GM12875 (cell line): ENCODE results near the gene ITGB3BP.
A peak's percentile ranks its signal among the peaks of the same experiment; 100 is the strongest.
"Not testable (repeated sequence)": the region's sequence is repeated elsewhere in the genome, so short reads cannot be mapped to it uniquely, and the experiment has no call there.

Source experiments
- H3K4me3 ChIP-seq: one replicate; pipeline ENCODE4 v1.5.1; 2011; ENCODE audit warnings: low read depth, low read length, control low read depth
- TF ChIP-seq, protein P1 (sequence below): IDR thresholded peaks from 2 replicates; pipeline ENCODE4 v1.5.1; 2011; ENCODE audit warnings: low read depth, mild to moderate bottlenecking, control low read depth, inconsistent platforms, low read length, moderate library complexity, borderline replicate concordance; ENCODE audit not compliant: insufficient read depth

The ITGB3BP gene

DNA sequence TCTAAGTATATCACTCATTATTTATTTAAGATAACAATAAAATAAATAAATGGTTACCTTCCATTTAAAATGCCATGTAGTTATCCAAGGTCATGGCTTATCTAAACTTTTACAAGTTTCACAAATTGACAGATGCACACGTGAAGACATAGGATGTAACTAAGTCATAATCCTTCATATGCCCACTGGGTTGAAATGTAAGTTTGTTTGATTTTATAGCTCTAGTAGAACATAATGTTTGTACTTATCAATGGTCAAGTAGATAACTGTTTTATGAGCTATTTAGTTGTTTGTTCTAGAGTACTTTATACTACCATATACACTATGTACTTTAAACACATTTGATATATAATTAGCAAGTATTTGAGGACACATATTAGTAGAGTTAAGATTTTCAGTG, 43.0 kb downstream of the ITGB3BP start:
- H3K4me3 ChIP-seq: no peak overlapping the region
- TF ChIP-seq, protein P1, sequence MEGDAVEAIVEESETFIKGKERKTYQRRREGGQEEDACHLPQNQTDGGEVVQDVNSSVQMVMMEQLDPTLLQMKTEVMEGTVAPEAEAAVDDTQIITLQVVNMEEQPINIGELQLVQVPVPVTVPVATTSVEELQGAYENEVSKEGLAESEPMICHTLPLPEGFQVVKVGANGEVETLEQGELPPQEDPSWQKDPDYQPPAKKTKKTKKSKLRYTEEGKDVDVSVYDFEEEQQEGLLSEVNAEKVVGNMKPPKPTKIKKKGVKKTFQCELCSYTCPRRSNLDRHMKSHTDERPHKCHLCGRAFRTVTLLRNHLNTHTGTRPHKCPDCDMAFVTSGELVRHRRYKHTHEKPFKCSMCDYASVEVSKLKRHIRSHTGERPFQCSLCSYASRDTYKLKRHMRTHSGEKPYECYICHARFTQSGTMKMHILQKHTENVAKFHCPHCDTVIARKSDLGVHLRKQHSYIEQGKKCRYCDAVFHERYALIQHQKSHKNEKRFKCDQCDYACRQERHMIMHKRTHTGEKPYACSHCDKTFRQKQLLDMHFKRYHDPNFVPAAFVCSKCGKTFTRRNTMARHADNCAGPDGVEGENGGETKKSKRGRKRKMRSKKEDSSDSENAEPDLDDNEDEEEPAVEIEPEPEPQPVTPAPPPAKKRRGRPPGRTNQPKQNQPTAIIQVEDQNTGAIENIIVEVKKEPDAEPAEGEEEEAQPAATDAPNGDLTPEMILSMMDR: no peak

DNA sequence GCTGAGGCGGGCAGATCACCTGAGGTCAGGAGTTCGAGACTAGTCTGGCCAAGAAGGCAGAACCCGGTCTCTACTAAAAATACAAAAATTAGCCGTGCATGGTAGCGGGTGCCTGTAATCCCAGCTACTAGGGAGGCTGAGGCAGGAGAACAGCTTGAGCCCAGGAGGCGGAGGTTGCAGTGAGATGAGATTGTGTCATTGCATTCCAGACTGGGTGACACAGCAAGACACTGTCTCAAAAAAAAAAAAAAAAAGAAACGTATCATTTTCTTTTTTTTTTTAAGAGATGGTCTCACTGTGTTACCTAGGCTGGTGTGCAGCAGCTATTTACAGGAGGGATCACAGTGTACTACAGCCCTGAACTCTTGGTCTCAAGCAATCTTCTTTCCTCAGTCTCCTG, 47.3 kb downstream of the ITGB3BP start:
- TF ChIP-seq, protein P1: no peak
- H3K4me3 ChIP-seq: no peak overlapping the region

DNA sequence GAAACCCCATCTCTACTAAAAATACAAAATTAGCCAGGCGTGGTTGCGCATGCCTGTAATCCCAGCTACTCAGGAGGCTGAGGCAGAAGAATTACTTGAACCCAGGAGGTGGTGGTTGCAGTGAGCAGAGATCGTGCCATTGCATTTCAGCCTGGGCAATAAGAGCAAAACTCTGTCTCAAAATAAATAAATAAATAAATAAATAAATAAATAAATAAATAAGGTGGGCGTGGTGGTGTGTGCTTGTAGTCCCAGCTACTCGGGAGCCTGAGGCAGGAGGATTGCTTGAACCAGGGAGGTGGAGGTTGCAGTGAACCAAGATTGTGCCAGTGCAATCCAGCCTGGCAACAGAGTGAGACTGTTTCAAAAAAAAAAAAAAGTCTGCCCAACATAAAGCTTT, 54.3 kb downstream of the ITGB3BP start:
- not testable (repeated sequence) for H3K4me3 ChIP-seq

DNA sequence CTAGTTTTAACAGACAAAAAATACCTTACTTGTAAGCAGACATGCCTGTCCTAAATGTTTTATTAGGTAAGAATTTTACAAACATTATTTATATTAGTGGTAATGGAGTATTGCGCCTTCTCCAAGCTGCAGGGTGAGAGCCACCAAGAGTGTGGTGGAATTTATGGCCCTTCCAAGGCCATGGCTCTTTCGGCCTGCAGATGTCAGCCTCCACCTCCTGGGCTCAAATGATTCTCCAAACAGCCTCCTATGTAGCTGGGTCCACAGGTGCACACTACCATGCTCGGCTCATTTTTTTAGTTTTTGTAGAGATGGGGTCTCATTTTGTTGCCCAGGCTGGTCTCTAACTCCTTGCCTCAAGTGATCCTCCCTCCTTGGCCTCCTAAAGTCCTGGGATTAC, 56.3 kb downstream of the ITGB3BP start:
- TF ChIP-seq, protein P1: 0 out of 2 replicates have a peak, but pooled peaks have one; percentile 1
- no peak overlapping the region for H3K4me3 ChIP-seq

DNA sequence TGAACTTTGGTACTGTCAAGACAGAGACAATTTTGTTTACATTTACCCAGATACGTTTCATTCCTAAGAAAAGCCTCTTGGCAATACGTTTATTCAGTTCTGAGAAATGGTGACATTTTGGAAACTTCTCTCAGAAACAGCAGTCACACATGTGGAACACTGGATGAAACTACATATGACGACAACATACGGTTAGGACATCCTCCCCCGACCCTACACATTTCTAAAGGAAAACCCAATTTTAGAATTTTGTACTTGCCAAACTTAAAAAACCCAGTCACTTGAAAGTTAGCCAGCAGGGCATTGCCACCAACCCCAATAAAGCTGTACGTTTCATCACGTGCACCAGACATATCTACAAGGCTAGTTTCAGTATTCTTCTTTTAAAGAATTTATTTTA, 56.8 kb downstream of the ITGB3BP start:
- TF ChIP-seq, protein P1: no peak

DNA sequence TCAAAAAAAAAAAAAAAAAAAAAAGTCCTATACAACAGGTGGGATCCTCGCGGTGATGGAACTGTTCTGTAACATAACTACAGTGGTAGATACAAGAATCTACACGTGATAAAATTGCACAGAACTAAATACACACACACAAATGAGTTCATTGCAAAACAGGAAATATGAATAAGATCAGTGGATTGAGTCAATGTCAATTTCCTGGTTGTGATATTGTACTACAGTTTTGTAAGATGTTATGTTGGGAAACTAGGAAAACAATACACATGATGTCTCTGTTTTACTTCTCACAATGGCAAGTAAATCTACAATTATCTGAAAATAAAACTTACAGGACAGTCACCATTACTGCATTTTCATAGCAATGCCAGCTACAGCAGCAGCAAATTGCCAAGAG, 59.8 kb downstream of the ITGB3BP start:
- TF ChIP-seq, protein P1: no peak
- no peak overlapping the region for H3K4me3 ChIP-seq

More for the DNA sequence above, 56.8 kb downstream of the ITGB3BP start:
- no peak overlapping the region for H3K4me3 ChIP-seq

DNA sequence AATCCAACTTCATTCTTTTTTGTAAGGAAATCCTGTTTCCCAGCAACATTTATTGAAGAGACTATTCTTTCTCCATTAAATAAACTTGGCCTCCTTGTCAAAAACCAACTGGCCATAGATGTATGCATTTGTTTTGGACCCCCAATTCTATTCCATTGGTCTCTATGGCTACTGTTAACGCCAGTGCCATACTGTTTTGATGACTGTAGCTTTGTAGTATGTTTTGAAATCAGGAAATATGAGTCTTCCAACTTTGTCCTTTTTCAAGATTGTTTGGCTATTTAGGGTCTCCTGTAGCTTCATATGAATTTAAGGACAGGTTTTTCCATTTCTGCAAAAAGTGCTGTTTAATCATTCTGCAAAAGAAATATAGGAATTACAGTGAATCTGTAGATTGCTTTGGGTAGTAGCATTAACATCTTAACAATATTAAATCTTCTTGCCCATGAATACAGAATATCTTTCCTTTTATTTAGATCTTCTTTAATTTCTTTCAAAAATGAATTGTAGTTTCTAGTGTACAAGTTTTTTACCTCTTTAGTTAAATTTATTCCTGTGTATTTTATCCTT, 61.3 kb downstream of the ITGB3BP start:
- no peak overlapping the region for H3K4me3 ChIP-seq
- TF ChIP-seq, protein P1: no peak

DNA sequence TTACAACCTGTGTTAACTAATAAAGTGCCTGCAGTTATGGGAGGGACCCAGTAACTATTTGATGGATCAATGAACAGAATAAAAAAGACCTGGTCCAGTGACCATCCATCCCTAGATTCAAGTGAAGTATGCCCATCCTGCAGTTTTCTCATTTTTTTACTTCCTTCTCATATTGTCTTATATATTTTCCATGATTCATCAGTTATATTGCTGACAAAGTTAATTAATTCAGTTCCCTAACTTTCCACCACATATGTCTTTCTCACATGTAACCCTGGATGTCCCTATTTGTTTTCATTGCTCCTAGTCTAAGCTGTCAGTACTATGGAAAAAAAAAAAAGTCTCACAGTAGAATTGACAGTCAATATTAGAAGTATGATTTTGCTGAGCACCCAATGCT, 64.3 kb downstream of the ITGB3BP start:
- TF ChIP-seq, protein P1: no peak
- no peak overlapping the region for H3K4me3 ChIP-seq
